ENCODE results near the gene WFIKKN1. TPM values are rescaled to one million over a fixed set of nuclear protein-coding genes. Genes with fewer than 3 reads are reported as not detected.
A peak's percentile ranks its signal among the peaks of the same experiment; 100 is the strongest.

WFIKKN1 gene
- total and polyA plus RNA-seq, 2 experiments from 2014 or later, result 3.5 to 6.8 TPM

- Mint-ChIP-seq H3K9me3 (no peaks in the 10 kb centered on the region), H3K27ac (peak overlapping the region; percentile 77), H3K4me1 (peaks cover 22% of the 10 kb centered on the region), H3K27me3 (ENCODE audit: insufficient read depth, low read depth, poor library complexity) (peaks cover 16% of the 10 kb centered on the region), H3K4me3 (no peak overlapping the region), H3K36me3 (ENCODE audit: low read depth) (no peaks in the 10 kb centered on the region; the same call in 2 of the 3 replicates)
- no peaks in the 10 kb centered on the region for H3K9me2 ChIP-seq (ENCODE audit: insufficient read depth)
- peaks cover 13% of the 10 kb centered on the region for H3K4me1 ChIP-seq (ENCODE audit: insufficient read depth)
- H3K27me3 ChIP-seq (ENCODE audit: insufficient read depth), result no peaks in the 10 kb centered on the region
- ATAC-seq (no peak), DNase-seq (ENCODE audit: low spot score) (no peak)
- no peak overlapping the region for H3K4me3 ChIP-seq
- no peak for TF ChIP-seq ZNF331 (CRISPR knock-in tag; IDR thresholded peaks at IDR 0.05; ENCODE audit: low read depth)
- no peaks in the 10 kb centered on the region for H3K79me2 ChIP-seq (replicated peaks; ENCODE audit: insufficient read depth)
- H3K27ac ChIP-seq (ENCODE audit: low read depth), result no peak overlapping the region
- H4K20me1 ChIP-seq (replicated peaks; ENCODE audit: insufficient read depth), result 0 out of 2 replicates have a peak, but pooled peaks cover 6% of the 10 kb centered on the region
- no peak overlapping the region for H2AFZ ChIP-seq
- no peaks in the 10 kb centered on the region for H3K36me3 ChIP-seq (ENCODE audit: insufficient read depth)
- 0 out of 2 replicates have a peak, but pooled peaks cover 8% of the 10 kb centered on the region for H3F3A ChIP-seq (replicated peaks; ENCODE audit: low read depth)
- no peak overlapping the region for H3K4me2 ChIP-seq
Observed at GRCh38 chr16:628321-629061, 2.3 kb upstream of the WFIKKN1 start.

- no peaks in the 10 kb centered on the region for H3K27me3 ChIP-seq (ENCODE audit: insufficient read depth)
- H3K36me3 ChIP-seq (ENCODE audit: insufficient read depth), result no peaks in the 10 kb centered on the region
- no peak overlapping the region for H2AFZ ChIP-seq
- peak overlapping the region; percentile 74; the same call in 1 of the 2 replicates for H3K4me2 ChIP-seq
- TF ChIP-seq REST (IDR thresholded peaks at IDR 0.05; ENCODE audit: unreplicated experiment) (no peak), ZNF114 (CRISPR knock-in tag; IDR thresholded peaks at IDR 0.05) (no peak)
- Mint-ChIP-seq H3K4me1 (peaks cover 17% of the 10 kb centered on the region), H3K4me3 (no peak overlapping the region), H3K27me3 (ENCODE audit: insufficient read depth, low read depth, poor library complexity) (peaks cover 16% of the 10 kb centered on the region), H3K9me3 (no peaks in the 10 kb centered on the region), H3K27ac (peak overlapping the region; percentile 77), H3K36me3 (ENCODE audit: low read depth) (no peaks in the 10 kb centered on the region; the same call in 2 of the 3 replicates)
- DNase-seq (ENCODE audit: low spot score), result no peak
- H3K27ac ChIP-seq (ENCODE audit: low read depth), result no peak overlapping the region
- no peak overlapping the region for H3K4me3 ChIP-seq
- no peaks in the 10 kb centered on the region for H3K9me2 ChIP-seq (ENCODE audit: insufficient read depth)
- no peaks in the 10 kb centered on the region for H3K79me2 ChIP-seq (replicated peaks; ENCODE audit: insufficient read depth)
- H3F3A ChIP-seq (replicated peaks; ENCODE audit: low read depth), result 0 out of 2 replicates have a peak, but pooled peaks cover 1% of the 10 kb centered on the region
- H4K20me1 ChIP-seq (replicated peaks; ENCODE audit: insufficient read depth), result 0 out of 2 replicates have a peak, but pooled peaks cover 4% of the 10 kb centered on the region
- no peak for ATAC-seq
- H3K4me1 ChIP-seq (ENCODE audit: insufficient read depth), result peaks cover 13% of the 10 kb centered on the region
Observed at GRCh38 chr16:629185-629832, 1.5 kb upstream of the WFIKKN1 start.

- Histone ChIP-seq H2AFZ (no peak overlapping the region), H3K4me1 (ENCODE audit: insufficient read depth) (peaks cover 13% of the 10 kb centered on the region), H3F3A (replicated peaks; ENCODE audit: low read depth) (no peaks in the 10 kb centered on the region), H4K20me1 (replicated peaks; ENCODE audit: insufficient read depth) (no peaks in the 10 kb centered on the region), H3K27ac (ENCODE audit: low read depth) (peak overlapping the region; percentile 74; the same call in 1 of the 2 replicates), H3K9me2 (ENCODE audit: insufficient read depth) (no peaks in the 10 kb centered on the region), H3K36me3 (ENCODE audit: insufficient read depth) (no peaks in the 10 kb centered on the region), H3K4me2 (peak overlapping the region; percentile 74), H3K27me3 (ENCODE audit: insufficient read depth) (no peaks in the 10 kb centered on the region), H3K79me2 (replicated peaks; ENCODE audit: insufficient read depth) (no peaks in the 10 kb centered on the region; the same call in 1 of the 2 replicates), H3K4me3 (no peak overlapping the region)
- no peak for TF ChIP-seq EZH2 (IDR thresholded peaks at IDR 0.05; ENCODE audit: low read depth, unreplicated experiment)
- no peak for TF ChIP-seq ZNF114 (CRISPR knock-in tag; IDR thresholded peaks at IDR 0.05)
- no peak for TF ChIP-seq REST (IDR thresholded peaks at IDR 0.05; ENCODE audit: unreplicated experiment)
- peak; percentile 37 for ATAC-seq
- Mint-ChIP-seq H3K4me1 (peaks cover 12% of the 10 kb centered on the region), H3K36me3 (ENCODE audit: low read depth) (no peaks in the 10 kb centered on the region; the same call in 2 of the 3 replicates), H3K9me3 (no peaks in the 10 kb centered on the region), H3K27ac (peak overlapping the region; percentile 89), H3K4me3 (no peak overlapping the region), H3K27me3 (ENCODE audit: insufficient read depth, low read depth, poor library complexity) (peaks cover 16% of the 10 kb centered on the region)
- DNase-seq (ENCODE audit: low spot score), result no peak
Observed at GRCh38 chr16:629833-630248, 944 bp upstream of the WFIKKN1 start.

All from GM23338 (cell line).